HepG2 (cell line): Measurements from ENCODE around the gene GNG2. TPM values are rescaled to one million over a fixed set of nuclear protein-coding genes. Genes with fewer than 3 reads are reported as not detected.

Experiments used
- ATAC-seq: fragments of 200-7000 bp; cut with Tn5 transposase; 3 replicates; pipeline ENCODE4 v1.9.1; 2020; ENCODE audit warnings: mild to moderate bottlenecking, moderate library complexity
- BruUV-seq: library from RNA; stranded (reverse); fragments of 400-500 nt; replicated peaks from 2 replicates; lab custom pipeline; 2021; lab: Mats Ljungman, UMichigan
- CTCF ChIA-PET: fragments of 300-600 bp; formaldehyde crosslinking; extraction: SDS; loops from one replicate; lab custom pipeline; 2021; ENCODE audit warnings: low total read pairs, inconsistent platforms, low intra/inter-chr PET ratio; lab: Yijun Ruan, JAX
- POLR2A ChIA-PET: fragments of 350-600 bp; sonication (Branson Sonifier 250); formaldehyde crosslinking; loops from one replicate; lab custom pipeline; 2020; ENCODE audit warnings: antibody characterized with exemption, inconsistent platforms; lab: Yijun Ruan, JAX
- DNase-seq: peaks from one replicate; pipeline ENCODE4 v3.0.0-alpha.2; 2015; ENCODE audit warnings: low spot score
- FAIRE-seq: peaks from 3 replicates; lab custom pipeline; 2011; peaks lifted over from hg19 to GRCh38; lab: Jason Lieb, UNC
- H2AFZ ChIP-seq: one replicate; pipeline ENCODE4 v1.6.1; 2011; ENCODE audit warnings: low read length, inconsistent platforms
- H3K27ac ChIP-seq: fragments of 300-600 bp; 3 replicates; pipeline ENCODE4 v1.8.0; 2011; ENCODE audit warnings: mixed run types, mild to moderate bottlenecking, mixed read lengths, low read length, inconsistent platforms; ENCODE audit not compliant: insufficient read depth; ENCODE audit errors: extremely low read length
- H3K27me3 ChIP-seq, 2 experiments: fragments of 200-600 bp in 1 of 2; 2 replicates in 1 of 2; 3 replicates in 1 of 2; pipeline versions ENCODE4 v1.6.0 to v1.8.0; 2011; ENCODE audit warnings: low read length in 2 of 2, mild to moderate bottlenecking in 2 of 2, moderate library complexity in 2 of 2, inconsistent platforms in 1 of 2; ENCODE audit not compliant: insufficient read depth in 2 of 2, control insufficient read depth in 1 of 2
- H3K36me3 ChIP-seq, 2 experiments: fragments of 200-600 bp in 1 of 2; replicated peaks in 1 of 2; 2 replicates in 1 of 2; 3 replicates in 1 of 2; pipeline versions ENCODE4 v1.5.1 to v1.8.0; 2011; ENCODE audit warnings: low read length in 2 of 2, inconsistent platforms in 1 of 2; ENCODE audit not compliant: insufficient read depth in 2 of 2, control insufficient read depth in 1 of 2
- H3K4me1 ChIP-seq: 2 replicates; pipeline ENCODE4 v1.5.1; 2012; ENCODE audit warnings: low read length, inconsistent platforms; ENCODE audit not compliant: insufficient read depth
- H3K4me2 ChIP-seq: 2 replicates; pipeline ENCODE4 v1.6.0; 2011; ENCODE audit warnings: low read depth, low read length, inconsistent platforms
- H3K4me3 ChIP-seq, 3 experiments: fragments of 200-600 bp in 1 of 3; sonication (generic), shearing (Covaris generic) in 1 of 3; replicated peaks in 1 of 3; 2 replicates each; pipeline ENCODE4 v1.5.1; 2011 to 2016; ENCODE audit warnings: low read length in 3 of 3, inconsistent platforms in 2 of 3, low read depth in 2 of 3, mild to moderate bottlenecking in 2 of 3, control low read depth in 1 of 3, mixed read lengths in 1 of 3; ENCODE audit not compliant: insufficient read depth in 1 of 3
- H3K79me2 ChIP-seq: one replicate; pipeline ENCODE4 v1.6.1; 2011; ENCODE audit warnings: low read length, inconsistent platforms; ENCODE audit not compliant: insufficient read depth
- H3K9ac ChIP-seq: 2 replicates; pipeline ENCODE4 v1.6.0; 2011; ENCODE audit warnings: mild to moderate bottlenecking, low read depth, low read length, inconsistent platforms; ENCODE audit not compliant: insufficient read depth
- H3K9me3 ChIP-seq: 2 replicates; pipeline ENCODE4 v1.5.1; 2012; ENCODE audit warnings: mild to moderate bottlenecking, low read length
- H4K20me1 ChIP-seq: 2 replicates; pipeline ENCODE4 v1.6.0; 2011; ENCODE audit warnings: inconsistent platforms, mild to moderate bottlenecking, low read length, moderate library complexity; ENCODE audit not compliant: insufficient read depth
- ATF7-NPFF ChIP-seq: sonication (generic); formaldehyde crosslinking; IDR thresholded peaks from 2 replicates; pipeline ENCODE4 v1.8.1; 2023; ENCODE audit warnings: mild to moderate bottlenecking, low read depth, missing genetic modification reagents, moderate library complexity
- CENPT ChIP-seq: sonication (generic); formaldehyde crosslinking; IDR thresholded peaks from 2 replicates; pipeline ENCODE4 v1.8.0; 2022; ENCODE audit warnings: low read depth, mild to moderate bottlenecking, moderate library complexity, missing genetic modification reagents
- MXD4 ChIP-seq: IDR thresholded peaks from 2 replicates; pipeline ENCODE4 v1.6.1; 2016; ENCODE audit warnings: mild to moderate bottlenecking, missing biosample characterization, missing genetic modification reagents
- ZFX ChIP-seq: sonication (generic); formaldehyde crosslinking; IDR thresholded peaks from 2 replicates; pipeline ENCODE4 v1.4.0; 2020; ENCODE audit warnings: mild to moderate bottlenecking, low read depth, missing genetic modification reagents, moderate library complexity
- ZNF460 ChIP-seq: sonication (generic); formaldehyde crosslinking; IDR thresholded peaks from 2 replicates; pipeline ENCODE4 v1.5.1; 2020; ENCODE audit warnings: missing genetic modification reagents, mild to moderate bottlenecking, borderline replicate concordance
- WGBS: methylation state at CpG from one replicate; pipeline ENCODE4 v1.1.6; 2017; ENCODE audit warnings: low lambda C conversion rate; 5-methylcytosine and 5-hydroxymethylcytosine counted together
- in situ Hi-C: cut with HindIII; loops from 2 replicates; pipeline ENCODE4 v1.10.0; 2017; ENCODE audit warnings: low pct_unique_long_range_greater_than_20kb; ENCODE audit not compliant: extremely low pct_ligation_motif_present
- intact Hi-C: fragments of 100-400 bp; cut with micrococcal nuclease; formaldehyde crosslinking; loops from one replicate; pipeline ENCODE4 v1.10.0; 2022; ENCODE audit not compliant: unreplicated experiment
- polyA plus RNA-seq, 8 experiments: library from polyadenylated mRNA; depleted of rRNA in 3 of 8; stranded (reverse) in 7 of 8; unstranded in 1 of 8; fragments of >200 nt; fragmentation: Illumina TruSeq in 4 of 8; extraction: Trizol in 4 of 8; gene quantifications; 2 replicates each; pipeline versions ENCODE4 v1.2.1 to v1.2.3, GENCODE V29; 2011 to 2016; ENCODE audit warnings: low read depth in 4 of 8, missing spikeins in 1 of 8, mixed read lengths in 1 of 8; ENCODE audit not compliant: insufficient read depth in 1 of 8
- total RNA-seq, 5 experiments: library from RNA; depleted of rRNA; stranded (reverse); fragments of >200 nt; fragmentation: Illumina TruSeq; extraction: Trizol; gene quantifications; 2 replicates each; pipeline ENCODE4 v1.2.3, GENCODE V29; 2016; ENCODE audit warnings: low read depth in 1 of 5
- TF ChIP-seq, protein P1 (sequence below), 2 experiments: sonication (generic) in 1 of 2; formaldehyde crosslinking in 1 of 2; IDR thresholded peaks; 2 replicates each; pipeline versions ENCODE4 v1.5.1 to v1.6.1; 2011 to 2020; ENCODE audit warnings: borderline replicate concordance in 1 of 2, low read depth in 1 of 2, low read length in 1 of 2, mild to moderate bottlenecking in 1 of 2, missing genetic modification reagents in 1 of 2, moderate library complexity in 1 of 2
- TF ChIP-seq, protein P2 (sequence below): sonication (generic); formaldehyde crosslinking; conservative IDR thresholded peaks from 2 replicates; pipeline ENCODE4 v1.8.0; 2022; ENCODE audit warnings: missing genetic modification reagents

GNG2 gene
- total and polyA plus RNA-seq, 2 of the 13 experiments (the other 11 are each of a cell fraction or from before 2014, with no cell fraction given): not detected

GRCh38 chr14:51873221-51873893 is 12.9 kb downstream of the GNG2 start:
- POLR2A ChIA-PET: no interaction called here
- no peaks in the 10 kb centered on the region for H3K4me1 ChIP-seq
- no peaks in the 10 kb centered on the region for H4K20me1 ChIP-seq
- no peaks in the 10 kb centered on the region for H3K9me3 ChIP-seq
- H3K27ac ChIP-seq: no peak overlapping the region
- intact Hi-C loops: no loop called here
- no peak overlapping the region for H3K9ac ChIP-seq
- BruUV-seq: no TSS peak
- CTCF ChIA-PET: no interaction called here
- no peak for TF ChIP-seq CENPT (CRISPR knock-in tag)
- TF ChIP-seq ZFX (CRISPR knock-in tag): no peak
- TF ChIP-seq ATF7-NPFF (CRISPR knock-in tag): no peak
- TF ChIP-seq MXD4 (CRISPR knock-in tag): no peak
- TF ChIP-seq, protein P1, sequence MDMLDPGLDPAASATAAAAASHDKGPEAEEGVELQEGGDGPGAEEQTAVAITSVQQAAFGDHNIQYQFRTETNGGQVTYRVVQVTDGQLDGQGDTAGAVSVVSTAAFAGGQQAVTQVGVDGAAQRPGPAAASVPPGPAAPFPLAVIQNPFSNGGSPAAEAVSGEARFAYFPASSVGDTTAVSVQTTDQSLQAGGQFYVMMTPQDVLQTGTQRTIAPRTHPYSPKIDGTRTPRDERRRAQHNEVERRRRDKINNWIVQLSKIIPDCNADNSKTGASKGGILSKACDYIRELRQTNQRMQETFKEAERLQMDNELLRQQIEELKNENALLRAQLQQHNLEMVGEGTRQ (IDR thresholded peaks at IDR 0.05; ENCODE audit: low read depth, low read length): no peak
- TF ChIP-seq, protein P1 (CRISPR knock-in tag; IDR thresholded peaks at IDR 0.05; ENCODE audit: borderline replicate concordance): no peak
- TF ChIP-seq ZNF460 (CRISPR knock-in tag): no peak
- TF ChIP-seq, protein P2, sequence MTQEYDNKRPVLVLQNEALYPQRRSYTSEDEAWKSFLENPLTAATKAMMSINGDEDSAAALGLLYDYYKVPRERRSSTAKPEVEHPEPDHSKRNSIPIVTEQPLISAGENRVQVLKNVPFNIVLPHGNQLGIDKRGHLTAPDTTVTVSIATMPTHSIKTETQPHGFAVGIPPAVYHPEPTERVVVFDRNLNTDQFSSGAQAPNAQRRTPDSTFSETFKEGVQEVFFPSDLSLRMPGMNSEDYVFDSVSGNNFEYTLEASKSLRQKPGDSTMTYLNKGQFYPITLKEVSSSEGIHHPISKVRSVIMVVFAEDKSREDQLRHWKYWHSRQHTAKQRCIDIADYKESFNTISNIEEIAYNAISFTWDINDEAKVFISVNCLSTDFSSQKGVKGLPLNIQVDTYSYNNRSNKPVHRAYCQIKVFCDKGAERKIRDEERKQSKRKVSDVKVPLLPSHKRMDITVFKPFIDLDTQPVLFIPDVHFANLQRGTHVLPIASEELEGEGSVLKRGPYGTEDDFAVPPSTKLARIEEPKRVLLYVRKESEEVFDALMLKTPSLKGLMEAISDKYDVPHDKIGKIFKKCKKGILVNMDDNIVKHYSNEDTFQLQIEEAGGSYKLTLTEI (CRISPR knock-in tag): no peak
- peaks cover 0 to 6% of the 10 kb centered on the region in 2 experiments; a peak in 1 of 5 replicates for H3K27me3 ChIP-seq
- no peak for ATAC-seq
- H3K4me2 ChIP-seq: no peak overlapping the region
- DNase-seq: no peak
- H3K36me3 ChIP-seq: no peaks in the 10 kb centered on the region
- no peaks in the 10 kb centered on the region for H3K79me2 ChIP-seq
- no peak for FAIRE-seq
- no peak overlapping the region for H2AFZ ChIP-seq
- in situ Hi-C loops: no loop called here
- no peak overlapping the region for H3K4me3 ChIP-seq
- 17% methylated on average over 2 of the region's 2 CpGs for WGBS
